A673 (cell line): ENCODE data around the gene CHD2. TPM values are rescaled to one million over a fixed set of nuclear protein-coding genes. Genes with fewer than 3 reads are reported as not detected.

Experiments used
- BruUV-seq: library from RNA; stranded (reverse); fragments of 400-500 nt; replicated peaks from 2 replicates; lab custom pipeline; 2021; lab: Mats Ljungman, UMichigan
- CTCF ChIA-PET: fragments of 300-600 bp; sonication (Branson Sonifier 250); formaldehyde crosslinking; loops from one replicate; lab custom pipeline; 2022; ENCODE audit warnings: antibody characterized with exemption; lab: Charles Lee
- POLR2A ChIA-PET: fragments of 300-600 bp; sonication (Branson Sonifier 250); formaldehyde crosslinking; loops from one replicate; lab custom pipeline; 2022; ENCODE audit warnings: antibody characterized with exemption; ENCODE audit not compliant: low non-redundant PET; lab: Charles Lee
- DNase-seq: peaks from one replicate; pipeline ENCODE4 v3.0.0-alpha.2; 2015; ENCODE audit warnings: low spot score
- H3K27ac ChIP-seq: fragments of 200-600 bp; sonication (generic); 2 replicates; pipeline ENCODE4 v1.5.1; 2016; ENCODE audit warnings: mixed run types, low read depth, mild to moderate bottlenecking, mixed read lengths, antibody characterized with exemption, low read length; ENCODE audit not compliant: poor library complexity, severe bottlenecking
- H3K27me3 ChIP-seq: fragments of 200-600 bp; sonication (generic); replicated peaks from 2 replicates; pipeline ENCODE4 v1.6.1; 2017; ENCODE audit warnings: mixed run types, low read depth, mild to moderate bottlenecking, mixed read lengths, antibody characterized with exemption, low read length; ENCODE audit not compliant: insufficient read depth, poor library complexity
- H3K36me3 ChIP-seq: fragments of 200-600 bp; sonication (generic); 2 replicates; pipeline ENCODE4 v1.6.1; 2016; ENCODE audit warnings: mixed run types, mild to moderate bottlenecking, mixed read lengths, antibody characterized with exemption, low read length; ENCODE audit not compliant: insufficient read depth, poor library complexity, severe bottlenecking
- H3K4me1 ChIP-seq: fragments of 200-600 bp; sonication (generic); 2 replicates; pipeline ENCODE4 v1.6.1; 2017; ENCODE audit warnings: mixed run types, mild to moderate bottlenecking, mixed read lengths, antibody characterized with exemption, low read length; ENCODE audit not compliant: insufficient read depth, poor library complexity, severe bottlenecking
- H3K4me3 ChIP-seq: fragments of 200-600 bp; sonication (generic); 2 replicates; pipeline ENCODE4 v1.5.1; 2016; ENCODE audit warnings: low read depth, mixed run types, mild to moderate bottlenecking, mixed read lengths, low read length; ENCODE audit not compliant: poor library complexity, severe bottlenecking
- H3K9me3 ChIP-seq: fragments of 200-600 bp; sonication (generic); 2 replicates; pipeline ENCODE4 v1.6.1; 2016; ENCODE audit warnings: mixed run types, low read depth, mild to moderate bottlenecking, mixed read lengths, antibody characterized with exemption, low read length; ENCODE audit not compliant: poor library complexity, severe bottlenecking
- CTCF ChIP-seq: fragments of 300-800, 200-600 bp; sonication (generic); conservative IDR thresholded peaks from 2 replicates; pipeline ENCODE4 v1.5.1; 2017; ENCODE audit warnings: low read depth, mild to moderate bottlenecking, antibody characterized with exemption, low read length, moderate library complexity, mixed read lengths
- EZH2 ChIP-seq: fragments of 200-600 bp; sonication (generic); IDR thresholded peaks from 2 replicates; pipeline ENCODE4 v1.6.1; 2017; ENCODE audit warnings: borderline replicate concordance, low read depth, mild to moderate bottlenecking, mixed read lengths, antibody characterized with exemption, low read length; ENCODE audit not compliant: poor library complexity, severe bottlenecking
- intact Hi-C: fragments of 100-400 bp; cut with micrococcal nuclease; formaldehyde crosslinking; loops from one replicate; pipeline ENCODE4 v1.10.0; 2022; ENCODE audit not compliant: unreplicated experiment
- total RNA-seq: library from RNA; stranded (reverse); gene quantifications from 2 replicates; pipeline ENCODE4 v1.2.3, GENCODE V29; 2021

CHD2 gene
- total RNA-seq, 1 experiment from 2014 or later: 75.7 TPM

GRCh38 chr15:92947071-92947730 is 47.1 kb downstream of the CHD2 start:
- TF ChIP-seq EZH2: no peak
- no peak for TF ChIP-seq CTCF
- no peaks in the 10 kb centered on the region for H3K4me1 ChIP-seq
- intact Hi-C loops: no loop called here
- H3K9me3 ChIP-seq: peaks cover 26% of the 10 kb centered on the region
- BruUV-seq: no TSS peak
- no peak for DNase-seq
- H3K4me3 ChIP-seq: no peak overlapping the region
- ChIA-PET CTCF (no interaction called here), POLR2A (no interaction called here)
- H3K27me3 ChIP-seq: no peaks in the 10 kb centered on the region
- no peak overlapping the region for H3K27ac ChIP-seq
- H3K36me3 ChIP-seq: peaks cover 99% of the 10 kb centered on the region

- H3K27ac ChIP-seq: no peak overlapping the region
- intact Hi-C loops: no loop called here
- ChIA-PET CTCF (no interaction called here), POLR2A (no interaction called here)
- H3K4me1 ChIP-seq: no peaks in the 10 kb centered on the region
- DNase-seq: no peak
- TF ChIP-seq EZH2 (no peak), CTCF (no peak)
- peaks cover 26% of the 10 kb centered on the region for H3K9me3 ChIP-seq
- H3K36me3 ChIP-seq: peaks cover 96% of the 10 kb centered on the region
- no TSS peak for BruUV-seq
- no peaks in the 10 kb centered on the region for H3K27me3 ChIP-seq
- no peak overlapping the region for H3K4me3 ChIP-seq
Observed at GRCh38 chr15:92949604-92950249, 49.6 kb downstream of the CHD2 start.

GRCh38 chr15:92951800-92952457 is 51.8 kb downstream of the CHD2 start:
- no peak overlapping the region for H3K4me3 ChIP-seq
- ChIA-PET CTCF (no interaction called here), POLR2A (no interaction called here)
- intact Hi-C loops: no loop called here
- H3K4me1 ChIP-seq: no peaks in the 10 kb centered on the region
- peaks cover 26% of the 10 kb centered on the region for H3K9me3 ChIP-seq
- DNase-seq: no peak
- H3K27ac ChIP-seq: no peak overlapping the region
- peaks cover 96% of the 10 kb centered on the region for H3K36me3 ChIP-seq
- BruUV-seq: no TSS peak
- no peaks in the 10 kb centered on the region for H3K27me3 ChIP-seq
- TF ChIP-seq EZH2: no peak
- no peak for TF ChIP-seq CTCF
